ENCODE data around the gene TTC27.

DNA sequence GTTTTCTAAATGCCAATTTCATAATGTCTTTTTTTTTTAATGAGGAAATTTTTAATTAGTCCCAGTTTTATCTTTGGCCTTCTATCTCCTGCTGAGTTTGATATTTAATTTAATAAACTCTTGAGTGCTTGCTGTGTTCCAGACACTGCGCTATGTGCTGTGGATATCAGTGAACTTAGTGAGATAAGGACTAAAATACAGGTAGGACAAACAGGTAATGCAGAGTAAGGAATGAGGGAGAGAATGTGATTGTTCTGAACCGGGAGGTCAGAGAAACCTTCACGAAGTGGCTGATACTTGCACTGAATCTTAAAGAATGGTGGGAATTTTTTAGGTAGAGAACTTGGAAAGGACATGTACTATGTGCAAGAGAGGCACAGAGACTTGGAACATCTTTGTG is 28.2 kb downstream of the TTC27 start:
- TF ChIP-seq, protein P1, sequence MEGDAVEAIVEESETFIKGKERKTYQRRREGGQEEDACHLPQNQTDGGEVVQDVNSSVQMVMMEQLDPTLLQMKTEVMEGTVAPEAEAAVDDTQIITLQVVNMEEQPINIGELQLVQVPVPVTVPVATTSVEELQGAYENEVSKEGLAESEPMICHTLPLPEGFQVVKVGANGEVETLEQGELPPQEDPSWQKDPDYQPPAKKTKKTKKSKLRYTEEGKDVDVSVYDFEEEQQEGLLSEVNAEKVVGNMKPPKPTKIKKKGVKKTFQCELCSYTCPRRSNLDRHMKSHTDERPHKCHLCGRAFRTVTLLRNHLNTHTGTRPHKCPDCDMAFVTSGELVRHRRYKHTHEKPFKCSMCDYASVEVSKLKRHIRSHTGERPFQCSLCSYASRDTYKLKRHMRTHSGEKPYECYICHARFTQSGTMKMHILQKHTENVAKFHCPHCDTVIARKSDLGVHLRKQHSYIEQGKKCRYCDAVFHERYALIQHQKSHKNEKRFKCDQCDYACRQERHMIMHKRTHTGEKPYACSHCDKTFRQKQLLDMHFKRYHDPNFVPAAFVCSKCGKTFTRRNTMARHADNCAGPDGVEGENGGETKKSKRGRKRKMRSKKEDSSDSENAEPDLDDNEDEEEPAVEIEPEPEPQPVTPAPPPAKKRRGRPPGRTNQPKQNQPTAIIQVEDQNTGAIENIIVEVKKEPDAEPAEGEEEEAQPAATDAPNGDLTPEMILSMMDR (IDR thresholded peaks at IDR 0.05; ENCODE audit: low read depth, low read length, missing input control): no peak
- TF ChIP-seq, protein P2, sequence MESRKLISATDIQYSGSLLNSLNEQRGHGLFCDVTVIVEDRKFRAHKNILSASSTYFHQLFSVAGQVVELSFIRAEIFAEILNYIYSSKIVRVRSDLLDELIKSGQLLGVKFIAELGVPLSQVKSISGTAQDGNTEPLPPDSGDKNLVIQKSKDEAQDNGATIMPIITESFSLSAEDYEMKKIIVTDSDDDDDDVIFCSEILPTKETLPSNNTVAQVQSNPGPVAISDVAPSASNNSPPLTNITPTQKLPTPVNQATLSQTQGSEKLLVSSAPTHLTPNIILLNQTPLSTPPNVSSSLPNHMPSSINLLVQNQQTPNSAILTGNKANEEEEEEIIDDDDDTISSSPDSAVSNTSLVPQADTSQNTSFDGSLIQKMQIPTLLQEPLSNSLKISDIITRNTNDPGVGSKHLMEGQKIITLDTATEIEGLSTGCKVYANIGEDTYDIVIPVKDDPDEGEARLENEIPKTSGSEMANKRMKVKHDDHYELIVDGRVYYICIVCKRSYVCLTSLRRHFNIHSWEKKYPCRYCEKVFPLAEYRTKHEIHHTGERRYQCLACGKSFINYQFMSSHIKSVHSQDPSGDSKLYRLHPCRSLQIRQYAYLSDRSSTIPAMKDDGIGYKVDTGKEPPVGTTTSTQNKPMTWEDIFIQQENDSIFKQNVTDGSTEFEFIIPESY (IDR thresholded peaks at IDR 0.05): no peak
- no peak for TF ChIP-seq RXRA (IDR thresholded peaks at IDR 0.05)
- TF ChIP-seq JUND (IDR thresholded peaks at IDR 0.05): no peak
- no peak for TF ChIP-seq FOXA1 (IDR thresholded peaks at IDR 0.05)
- TF ChIP-seq ATF3 (IDR thresholded peaks at IDR 0.05): no peak
- no peak for TF ChIP-seq SP1 (IDR thresholded peaks at IDR 0.05)
- TF ChIP-seq, protein P3, sequence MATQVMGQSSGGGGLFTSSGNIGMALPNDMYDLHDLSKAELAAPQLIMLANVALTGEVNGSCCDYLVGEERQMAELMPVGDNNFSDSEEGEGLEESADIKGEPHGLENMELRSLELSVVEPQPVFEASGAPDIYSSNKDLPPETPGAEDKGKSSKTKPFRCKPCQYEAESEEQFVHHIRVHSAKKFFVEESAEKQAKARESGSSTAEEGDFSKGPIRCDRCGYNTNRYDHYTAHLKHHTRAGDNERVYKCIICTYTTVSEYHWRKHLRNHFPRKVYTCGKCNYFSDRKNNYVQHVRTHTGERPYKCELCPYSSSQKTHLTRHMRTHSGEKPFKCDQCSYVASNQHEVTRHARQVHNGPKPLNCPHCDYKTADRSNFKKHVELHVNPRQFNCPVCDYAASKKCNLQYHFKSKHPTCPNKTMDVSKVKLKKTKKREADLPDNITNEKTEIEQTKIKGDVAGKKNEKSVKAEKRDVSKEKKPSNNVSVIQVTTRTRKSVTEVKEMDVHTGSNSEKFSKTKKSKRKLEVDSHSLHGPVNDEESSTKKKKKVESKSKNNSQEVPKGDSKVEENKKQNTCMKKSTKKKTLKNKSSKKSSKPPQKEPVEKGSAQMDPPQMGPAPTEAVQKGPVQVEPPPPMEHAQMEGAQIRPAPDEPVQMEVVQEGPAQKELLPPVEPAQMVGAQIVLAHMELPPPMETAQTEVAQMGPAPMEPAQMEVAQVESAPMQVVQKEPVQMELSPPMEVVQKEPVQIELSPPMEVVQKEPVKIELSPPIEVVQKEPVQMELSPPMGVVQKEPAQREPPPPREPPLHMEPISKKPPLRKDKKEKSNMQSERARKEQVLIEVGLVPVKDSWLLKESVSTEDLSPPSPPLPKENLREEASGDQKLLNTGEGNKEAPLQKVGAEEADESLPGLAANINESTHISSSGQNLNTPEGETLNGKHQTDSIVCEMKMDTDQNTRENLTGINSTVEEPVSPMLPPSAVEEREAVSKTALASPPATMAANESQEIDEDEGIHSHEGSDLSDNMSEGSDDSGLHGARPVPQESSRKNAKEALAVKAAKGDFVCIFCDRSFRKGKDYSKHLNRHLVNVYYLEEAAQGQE (IDR thresholded peaks at IDR 0.05): no peak

Data from liver (tissue), 3 donors.